HepG2 (cell line): ENCODE measurements around the gene C1orf50. TPM values are rescaled to one million over a fixed set of nuclear protein-coding genes. Genes with fewer than 3 reads are reported as not detected.

Experiments
- BORCS8-MEF2B ChIP-seq: sonication (generic); formaldehyde crosslinking; IDR thresholded peaks from 2 replicates; pipeline ENCODE4 v1.8.0; 2022; ENCODE audit warnings: mild to moderate bottlenecking, missing genetic modification reagents
- BRD4 ChIP-seq: sonication (generic); formaldehyde crosslinking; IDR thresholded peaks from 2 replicates; pipeline ENCODE4 v1.4.0; 2020; ENCODE audit warnings: missing genetic modification reagents
- FOXK2 ChIP-seq: fragments of 450-650 bp; IDR thresholded peaks from 2 replicates; pipeline ENCODE4 v1.6.1; 2016
- GABPB1 ChIP-seq: IDR thresholded peaks from 2 replicates; pipeline ENCODE4 v1.6.1; 2016; ENCODE audit warnings: mild to moderate bottlenecking, missing genetic modification reagents, moderate library complexity, missing compliant biosample characterization
- HDAC1 ChIP-seq: sonication (generic); formaldehyde crosslinking; IDR thresholded peaks from 2 replicates; pipeline ENCODE4 v1.5.1; 2020; ENCODE audit warnings: mild to moderate bottlenecking, missing genetic modification reagents
- KMT2B ChIP-seq: IDR thresholded peaks from 2 replicates; pipeline ENCODE4 v1.6.1; 2016; ENCODE audit warnings: missing genetic modification reagents, missing compliant biosample characterization
- MTA1 ChIP-seq: sonication (generic); formaldehyde crosslinking; IDR thresholded peaks from 2 replicates; pipeline ENCODE4 v1.4.0; 2020; ENCODE audit warnings: missing genetic modification reagents, mild to moderate bottlenecking, borderline replicate concordance
- PHF5A ChIP-seq: IDR thresholded peaks from one replicate; pipeline ENCODE4 v1.6.1; 2018; ENCODE audit warnings: low read depth, missing genetic modification reagents; ENCODE audit not compliant: unreplicated experiment
- RAD21 ChIP-seq: fragments of 450-650 bp; formaldehyde crosslinking; IDR thresholded peaks from 2 replicates; pipeline ENCODE4 v1.5.0; 2020; ENCODE audit warnings: mild to moderate bottlenecking
- TBL1XR1 ChIP-seq: fragments of 150-350 bp; IDR thresholded peaks from 2 replicates; pipeline ENCODE4 v1.6.1; 2014; ENCODE audit warnings: borderline replicate concordance, low read length; ENCODE audit not compliant: partially characterized antibody
- UBTF ChIP-seq: sonication (generic); formaldehyde crosslinking; IDR thresholded peaks from 2 replicates; pipeline ENCODE4 v1.4.0; 2020; ENCODE audit warnings: mild to moderate bottlenecking, missing genetic modification reagents
- USF2 ChIP-seq, 2 experiments: sonication (generic) in 1 of 2; formaldehyde crosslinking in 1 of 2; IDR thresholded peaks; 2 replicates each; pipeline versions ENCODE4 v1.5.1 to v1.6.1; 2011 to 2020; ENCODE audit warnings: borderline replicate concordance in 1 of 2, low read depth in 1 of 2, low read length in 1 of 2, mild to moderate bottlenecking in 1 of 2, missing genetic modification reagents in 1 of 2, moderate library complexity in 1 of 2
- ZBTB34 ChIP-seq: sonication (generic); formaldehyde crosslinking; IDR thresholded peaks from 2 replicates; pipeline ENCODE4 v1.8.0; 2022; ENCODE audit warnings: mild to moderate bottlenecking, missing genetic modification reagents
- ZBTB7B ChIP-seq: sonication (generic); formaldehyde crosslinking; IDR thresholded peaks from 2 replicates; pipeline ENCODE4 v1.4.0; 2020; ENCODE audit warnings: missing genetic modification reagents
- ZFP91 ChIP-seq: sonication (generic); formaldehyde crosslinking; IDR thresholded peaks from 2 replicates; pipeline ENCODE4 v1.9.0; 2022; ENCODE audit warnings: missing genetic modification reagents, mild to moderate bottlenecking, borderline replicate concordance
- ZNF44 ChIP-seq: sonication (generic); formaldehyde crosslinking; IDR thresholded peaks from 2 replicates; pipeline ENCODE4 v1.5.1; 2020; ENCODE audit warnings: mild to moderate bottlenecking, missing genetic modification reagents
- ZNF576 ChIP-seq: sonication (generic); formaldehyde crosslinking; IDR thresholded peaks from 2 replicates; pipeline ENCODE4 v1.4.0; 2020; ENCODE audit warnings: mild to moderate bottlenecking, missing genetic modification reagents
- ZNF598 ChIP-seq: sonication (generic); formaldehyde crosslinking; IDR thresholded peaks from 2 replicates; pipeline ENCODE4 v1.5.1; 2020; ENCODE audit warnings: mild to moderate bottlenecking, missing genetic modification reagents, borderline replicate concordance
- ZNF709 ChIP-seq: sonication (generic); formaldehyde crosslinking; IDR thresholded peaks from 2 replicates; pipeline ENCODE4 v1.5.0; 2020; ENCODE audit warnings: mild to moderate bottlenecking, missing genetic modification reagents
- ZSCAN31 ChIP-seq: sonication (generic); formaldehyde crosslinking; IDR thresholded peaks from 2 replicates; pipeline ENCODE4 v1.5.0; 2020; ENCODE audit warnings: low read depth, mild to moderate bottlenecking, missing genetic modification reagents
- polyA plus RNA-seq, 8 experiments: library from polyadenylated mRNA; depleted of rRNA in 3 of 8; stranded (reverse) in 7 of 8; unstranded in 1 of 8; fragments of >200 nt; fragmentation: Illumina TruSeq in 4 of 8; extraction: Trizol in 4 of 8; gene quantifications; 2 replicates each; pipeline versions ENCODE4 v1.2.1 to v1.2.3, GENCODE V29; 2011 to 2016; ENCODE audit warnings: low read depth in 4 of 8, missing spikeins in 1 of 8, mixed read lengths in 1 of 8; ENCODE audit not compliant: insufficient read depth in 1 of 8
- total RNA-seq, 5 experiments: library from RNA; depleted of rRNA; stranded (reverse); fragments of >200 nt; fragmentation: Illumina TruSeq; extraction: Trizol; gene quantifications; 2 replicates each; pipeline ENCODE4 v1.2.3, GENCODE V29; 2016; ENCODE audit warnings: low read depth in 1 of 5

Gene C1orf50
- total and polyA plus RNA-seq, 2 of the 13 experiments (the other 11 are each of a cell fraction or from before 2014, with no cell fraction given) = 4.3 to 4.8 TPM

GRCh38 chr1:42816585-42817439 lies 49.8 kb downstream of the C1orf50 start, which contains the start of the genes ERMAP and SVBP (continued):
- TF ChIP-seq ZNF576 (CRISPR knock-in tag) (no peak), UBTF (CRISPR knock-in tag) (peak; percentile 81), RAD21 (CRISPR knock-in tag) (peak; percentile 38; the same call in 1 of the 2 replicates), BRD4 (CRISPR knock-in tag) (no peak; the same call in 1 of the 2 replicates), HDAC1 (CRISPR knock-in tag) (peak; percentile 29; the same call in 1 of the 2 replicates), MTA1 (CRISPR knock-in tag) (0 out of 2 replicates have a peak, but pooled peaks have one; percentile 48), USF2 (IDR thresholded peaks at IDR 0.05; ENCODE audit: low read depth, low read length) (no peak), USF2 (CRISPR knock-in tag; IDR thresholded peaks at IDR 0.05; ENCODE audit: borderline replicate concordance) (no peak), ZFP91 (CRISPR knock-in tag) (peak; percentile 46; the same call in 1 of the 2 replicates), TBL1XR1 (no peak), KMT2B (0 out of 2 replicates have a peak, but pooled peaks have one; percentile 61), PHF5A (peak; percentile 50), ZNF598 (CRISPR knock-in tag) (0 out of 2 replicates have a peak, but pooled peaks have one; percentile 31), BORCS8-MEF2B (CRISPR knock-in tag) (no peak), FOXK2 (no peak), ZNF44 (no peak), ZSCAN31 (CRISPR knock-in tag) (peak; percentile 32; the same call in 1 of the 2 replicates), ZBTB7B (CRISPR knock-in tag) (peak; percentile 82), ZBTB34 (CRISPR knock-in tag) (no peak), GABPB1 (peak; percentile 71; the same call in 1 of the 2 replicates), ZNF709 (CRISPR knock-in tag) (no peak; the same call in 1 of the 2 replicates)
